A549 (cell line): ENCODE measurements around the gene MAD1L1.

ENCODE experiments used
- CTCF ChIP-seq: fragments of >200 bp; sonication (Bioruptor Twin); formaldehyde crosslinking; IDR thresholded peaks from 3 replicates; pipeline ENCODE4 v1.5.1; 2016
- MAFK ChIP-seq: fragments of 450-650 bp; IDR thresholded peaks from 2 replicates; pipeline ENCODE4 v1.6.1; 2014; ENCODE audit not compliant: partially characterized antibody
- MAX ChIP-seq: IDR thresholded peaks from 2 replicates; pipeline ENCODE4 v1.6.1; 2012
- MAZ ChIP-seq: fragments of 150-350 bp; IDR thresholded peaks from 2 replicates; pipeline ENCODE4 v1.6.1; 2014; ENCODE audit warnings: antibody characterized with exemption, low read depth, low read length, borderline replicate concordance
- MYC ChIP-seq: IDR thresholded peaks from 2 replicates; pipeline ENCODE4 v1.6.1; 2012; ENCODE audit warnings: mild to moderate bottlenecking, inconsistent platforms, low read length, improper control_type of control experiment, borderline replicate concordance
- POLR2A ChIP-seq: IDR thresholded peaks from 2 replicates; pipeline ENCODE4 v1.6.1; 2012; ENCODE audit warnings: mild to moderate bottlenecking, low read length
- RAD21 ChIP-seq, 2 experiments: fragments of >200 bp in 1 of 2; sonication (Bioruptor Twin) in 1 of 2; formaldehyde crosslinking in 1 of 2; IDR thresholded peaks in 1 of 2; conservative IDR thresholded peaks in 1 of 2; 2 replicates in 1 of 2; 3 replicates in 1 of 2; pipeline ENCODE4 v1.6.1; 2012 to 2018; ENCODE audit warnings: inconsistent platforms in 1 of 2
- SREBF2 ChIP-seq: fragments of 450-650 bp; IDR thresholded peaks from 2 replicates; pipeline ENCODE4 v1.6.1; 2014; ENCODE audit warnings: mild to moderate bottlenecking, moderate library complexity
- ZFP36 ChIP-seq: fragments of 450-650 bp; IDR thresholded peaks from 2 replicates; pipeline ENCODE4 v1.6.1; 2014; ENCODE audit warnings: borderline replicate concordance; ENCODE audit not compliant: partially characterized antibody

- TF ChIP-seq CTCF, result no peak
- no peak for TF ChIP-seq POLR2A
- no peak for TF ChIP-seq ZFP36
- TF ChIP-seq MAX, result no peak
- TF ChIP-seq SREBF2, result no peak
- TF ChIP-seq RAD21 (conservative IDR thresholded peaks at IDR 0.05 in 1 of 2, IDR thresholded peaks at IDR 0.05 in 1 of 2), result no peak
- TF ChIP-seq MYC, result no peak
- no peak for TF ChIP-seq MAZ
- no peak for TF ChIP-seq MAFK
Measured at GRCh38 chr7:1915326-1915725, 317.4 kb downstream of the MAD1L1 start.
